ENCODE data around the gene KRT82. TPM values are rescaled to one million over a fixed set of nuclear protein-coding genes. Genes with fewer than 3 reads are reported as not detected.

Gene KRT82
- total and polyA plus RNA-seq, 11 donors, result not detected

DNA sequence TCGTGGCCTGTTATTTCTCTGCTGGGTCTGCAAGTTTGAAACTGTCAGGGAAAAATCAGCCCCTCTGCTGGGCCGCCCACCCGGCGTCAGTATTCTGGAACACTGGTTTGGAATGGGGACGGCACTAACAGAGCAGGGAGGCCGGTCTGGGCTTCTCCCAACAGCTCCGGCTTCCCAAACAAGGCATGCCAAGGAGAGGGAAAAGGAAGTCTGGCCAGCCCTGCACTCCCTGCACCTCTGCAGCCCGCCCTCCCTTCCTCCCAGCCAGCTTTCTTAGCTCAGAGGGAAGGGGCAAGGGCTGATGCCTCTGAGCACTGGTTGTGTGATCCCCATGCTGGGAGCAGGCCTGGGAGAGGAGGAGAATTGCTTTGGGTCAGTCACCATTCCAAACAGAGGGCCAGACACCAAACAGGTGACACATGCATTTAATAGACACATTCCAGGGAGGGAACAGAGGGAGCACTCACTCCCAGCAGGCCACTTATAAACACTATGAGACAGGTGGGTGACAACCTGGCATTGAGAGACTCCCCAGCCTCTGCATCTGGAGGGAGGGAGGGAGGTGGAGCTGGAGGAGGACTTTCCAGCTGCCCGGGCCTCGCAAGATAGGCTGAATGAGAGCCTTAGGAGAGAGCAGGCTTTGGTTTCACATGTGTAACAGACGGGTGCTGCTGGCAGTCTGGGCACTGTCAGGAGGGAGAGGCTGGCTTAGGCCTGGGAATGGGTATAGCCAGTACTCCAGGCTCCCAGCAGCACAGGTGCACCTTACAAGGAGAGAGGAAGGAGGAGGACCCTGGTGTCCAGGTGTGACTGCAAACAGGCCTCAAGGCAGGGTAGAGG is 17.7 kb upstream of the KRT82 start:
- Histone ChIP-seq H3K9me3 (no peaks in the 10 kb centered on the region), H3K36me3 (no peaks in the 10 kb centered on the region), H3K27ac (peak overlapping the region in 2 of 12 donors; percentile 8 to 78), H3K4me1 (peaks cover 0 to 5% (median 0%) of the 10 kb centered on the region in 12 donors), H3K27me3 (peaks cover 0 to 7% (median 0%) of the 10 kb centered on the region in 9 donors), H3K4me3 (no peak overlapping the region)
- 53 to 62% (median 58%) methylated on average over 10 to 11 of the region's 11 CpGs for WGBS, 4 donors
- TF ChIP-seq, protein P1, sequence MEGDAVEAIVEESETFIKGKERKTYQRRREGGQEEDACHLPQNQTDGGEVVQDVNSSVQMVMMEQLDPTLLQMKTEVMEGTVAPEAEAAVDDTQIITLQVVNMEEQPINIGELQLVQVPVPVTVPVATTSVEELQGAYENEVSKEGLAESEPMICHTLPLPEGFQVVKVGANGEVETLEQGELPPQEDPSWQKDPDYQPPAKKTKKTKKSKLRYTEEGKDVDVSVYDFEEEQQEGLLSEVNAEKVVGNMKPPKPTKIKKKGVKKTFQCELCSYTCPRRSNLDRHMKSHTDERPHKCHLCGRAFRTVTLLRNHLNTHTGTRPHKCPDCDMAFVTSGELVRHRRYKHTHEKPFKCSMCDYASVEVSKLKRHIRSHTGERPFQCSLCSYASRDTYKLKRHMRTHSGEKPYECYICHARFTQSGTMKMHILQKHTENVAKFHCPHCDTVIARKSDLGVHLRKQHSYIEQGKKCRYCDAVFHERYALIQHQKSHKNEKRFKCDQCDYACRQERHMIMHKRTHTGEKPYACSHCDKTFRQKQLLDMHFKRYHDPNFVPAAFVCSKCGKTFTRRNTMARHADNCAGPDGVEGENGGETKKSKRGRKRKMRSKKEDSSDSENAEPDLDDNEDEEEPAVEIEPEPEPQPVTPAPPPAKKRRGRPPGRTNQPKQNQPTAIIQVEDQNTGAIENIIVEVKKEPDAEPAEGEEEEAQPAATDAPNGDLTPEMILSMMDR (IDR thresholded peaks at IDR 0.05), result no peak
- no peak for TF ChIP-seq POLR2A (IDR thresholded peaks at IDR 0.05)
- intact Hi-C loops (cut with DNase I), result no loop called here
- peak in 1 of 4 donors; percentile 34 for ATAC-seq
- DNase-seq, result no peak

DNA sequence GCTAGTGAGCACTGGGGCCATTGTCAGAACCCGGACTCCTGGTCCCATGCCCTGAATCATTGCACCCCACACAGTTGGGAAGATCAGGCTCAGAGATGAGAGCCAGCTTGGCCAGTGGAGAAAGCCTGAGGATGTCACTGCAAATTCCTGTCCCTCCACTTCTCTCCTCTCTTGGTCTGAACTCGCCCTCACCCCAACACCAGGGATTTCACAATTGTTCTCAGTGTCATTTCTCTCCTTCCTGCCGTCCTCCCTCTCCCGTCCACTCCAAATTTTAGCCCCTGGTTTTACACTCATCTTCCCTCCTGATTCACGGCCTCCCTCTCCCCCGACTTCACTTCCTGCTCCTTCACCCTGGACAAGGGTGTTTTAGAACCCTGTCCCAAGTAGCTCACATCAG is 16.9 kb upstream of the KRT82 start:
- ATAC-seq (no peak), DNase-seq (no peak)
- WGBS, 4 donors, result 64 to 78% (median 66%) methylated on average over 6 of the region's 6 CpGs
- Histone ChIP-seq H3K36me3 (no peaks in the 10 kb centered on the region), H3K4me3 (no peak overlapping the region), H3K4me1 (peaks cover 0 to 5% (median 0%) of the 10 kb centered on the region in 12 donors), H3K9me3 (no peaks in the 10 kb centered on the region), H3K27ac (peak overlapping the region in 2 of 12 donors; percentile 8 to 78), H3K27me3 (peaks cover 0 to 7% (median 0%) of the 10 kb centered on the region in 9 donors)
- intact Hi-C loops (cut with DNase I), result no loop called here
- TF ChIP-seq, protein P1 (IDR thresholded peaks at IDR 0.05), result no peak
- no peak for TF ChIP-seq POLR2A (IDR thresholded peaks at IDR 0.05)

DNA sequence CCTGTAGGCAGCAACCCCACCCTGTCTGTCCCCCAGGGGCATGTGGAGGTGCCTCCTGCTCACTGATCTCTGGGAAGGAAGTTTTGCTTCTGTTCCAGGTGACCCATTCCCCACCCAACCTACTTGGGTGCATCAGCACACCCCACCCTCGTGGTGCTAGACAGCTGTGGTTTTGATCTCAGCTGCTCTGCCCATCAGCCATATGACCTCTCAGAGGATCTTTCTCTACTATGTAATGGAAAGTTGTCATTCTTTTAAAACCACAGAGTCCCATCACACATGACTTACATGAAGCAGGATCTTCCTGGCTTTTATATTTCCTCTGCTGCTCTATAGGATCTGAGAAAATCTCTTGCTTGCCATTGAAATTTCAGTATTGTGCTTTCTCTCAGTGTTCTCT is 13.5 kb upstream of the KRT82 start:
- 42 to 67% (median 53%) methylated on average over 1 of the region's 1 CpG for WGBS, 4 donors
- ATAC-seq (no peak), DNase-seq (no peak)
- Histone ChIP-seq H3K27ac (no peak overlapping the region), H3K9me3 (no peaks in the 10 kb centered on the region), H3K27me3 (peaks cover 0 to 7% (median 0%) of the 10 kb centered on the region in 9 donors), H3K4me3 (no peak overlapping the region), H3K4me1 (peaks cover 0 to 21% (median 0%) of the 10 kb centered on the region in 12 donors), H3K36me3 (no peaks in the 10 kb centered on the region)
- intact Hi-C loops (cut with DNase I), result loop anchor here in 1 of 10 donors (10.0 kb wide), 1 partner anchor 75 kb away; the partner anchor contains the start of gene KRT6A
- TF ChIP-seq, protein P1 (IDR thresholded peaks at IDR 0.05), result no peak
- TF ChIP-seq POLR2A (IDR thresholded peaks at IDR 0.05), result no peak

DNA sequence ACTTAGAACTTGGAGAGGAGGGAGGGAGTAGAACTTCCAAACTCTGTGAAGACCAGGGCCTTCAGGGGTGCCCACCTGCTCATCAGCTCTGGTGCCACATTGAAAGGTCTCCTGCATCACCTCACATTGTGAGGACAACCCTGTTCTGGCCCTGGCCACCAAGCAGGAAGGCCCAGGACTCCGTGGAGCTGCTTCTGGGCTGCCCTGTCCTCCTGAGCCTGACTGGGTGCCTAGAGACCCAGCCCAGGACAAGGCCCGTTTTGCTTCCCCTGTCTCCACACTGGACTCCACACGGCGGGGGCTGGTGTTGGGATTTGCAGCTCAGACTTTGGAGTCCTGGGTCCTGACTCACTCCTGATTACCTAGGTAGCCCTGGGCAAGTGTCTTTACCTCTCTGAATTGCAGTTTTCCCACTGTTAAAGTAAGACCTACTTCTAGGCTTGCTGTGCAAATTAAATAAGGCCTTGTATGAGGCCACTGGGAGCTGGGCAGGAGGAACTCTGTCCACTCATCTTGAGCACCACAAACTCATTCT is 12.5 kb upstream of the KRT82 start:
- intact Hi-C loops (cut with DNase I), result loop anchor here in 1 of 10 donors (10.0 kb wide), 1 partner anchor 76 kb away; the partner anchor contains the start of gene KRT6A
- TF ChIP-seq POLR2A (IDR thresholded peaks at IDR 0.05), result no peak
- TF ChIP-seq, protein P1 (IDR thresholded peaks at IDR 0.05), result no peak
- Histone ChIP-seq H3K9me3 (no peaks in the 10 kb centered on the region), H3K4me3 (no peak overlapping the region), H3K36me3 (no peaks in the 10 kb centered on the region), H3K27me3 (peaks cover 0 to 7% (median 0%) of the 10 kb centered on the region in 9 donors), H3K27ac (no peak overlapping the region), H3K4me1 (peaks cover 0 to 21% (median 0%) of the 10 kb centered on the region in 12 donors)
- DNase-seq (no peak), ATAC-seq (no peak)
- WGBS, 4 donors, result 82 to 89% (median 86%) methylated on average over 4 of the region's 4 CpGs
